HG03064 (cell line): ENCODE results near the gene ZRANB3.

ENCODE experiments used
- ATAC-seq: cut with Tn5 transposase; IDR thresholded peaks from one replicate; pipeline ENCODE4 v1.9.1; 2021; ENCODE audit warnings: low read depth; ENCODE audit not compliant: unreplicated experiment

Gene ZRANB3

GRCh38 chr2:135257383-135258090, 273.5 kb downstream of the ZRANB3 start:
- ATAC-seq: no peak

- no peak for ATAC-seq
Measured at GRCh38 chr2:135256531-135257260, 274.3 kb downstream of the ZRANB3 start.

DNA sequence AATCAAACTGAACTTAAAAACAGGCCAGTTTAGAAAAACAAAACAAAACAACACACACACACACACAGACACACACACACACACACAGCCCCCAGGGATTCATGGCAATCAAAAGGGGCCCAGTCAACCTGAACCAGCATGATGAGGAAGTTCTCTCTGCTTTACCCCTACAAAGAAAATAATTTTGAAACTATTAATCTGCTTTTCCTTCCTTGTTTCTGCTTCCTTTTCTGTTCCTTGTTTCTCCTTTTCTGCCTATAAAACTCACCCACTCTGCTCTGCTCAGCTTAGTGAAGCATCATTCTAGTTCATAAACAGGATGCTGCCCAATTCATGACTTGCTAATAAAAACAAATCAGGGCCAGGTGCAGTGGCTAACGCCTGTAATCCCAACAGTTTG, 275.8 kb downstream of the ZRANB3 start:
- ATAC-seq: no peak

DNA sequence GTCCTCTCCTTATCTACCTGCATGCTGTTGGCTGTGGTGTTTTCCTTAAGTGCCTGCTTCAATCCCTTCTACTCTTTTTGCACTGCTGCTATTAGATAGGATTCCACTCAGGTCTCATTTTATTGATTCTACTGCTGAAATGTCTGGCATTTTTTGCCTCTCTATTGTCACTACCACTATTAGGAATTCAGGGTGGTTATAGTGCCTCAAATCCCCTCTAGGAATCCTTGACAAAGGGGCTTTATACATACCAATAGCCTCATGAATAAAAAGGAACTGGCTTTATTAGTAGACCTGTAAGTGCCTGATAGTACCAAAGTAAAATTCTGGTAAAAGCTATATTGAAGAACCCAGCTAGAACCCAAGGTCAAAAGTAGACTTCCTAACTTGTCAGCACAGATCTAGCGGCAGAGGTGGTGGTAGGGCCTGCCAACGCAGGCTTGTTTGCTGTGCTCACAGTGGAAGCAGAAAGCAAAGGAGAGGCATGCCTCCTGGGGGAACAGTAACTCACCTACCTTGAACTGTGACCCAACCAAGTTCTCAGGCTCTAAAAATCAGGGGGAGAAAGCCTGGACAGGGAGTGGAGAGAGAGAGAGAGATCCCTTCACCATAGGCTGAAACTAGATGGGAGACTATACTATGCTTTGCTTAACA, 278.1 kb downstream of the ZRANB3 start:
- no peak for ATAC-seq

DNA sequence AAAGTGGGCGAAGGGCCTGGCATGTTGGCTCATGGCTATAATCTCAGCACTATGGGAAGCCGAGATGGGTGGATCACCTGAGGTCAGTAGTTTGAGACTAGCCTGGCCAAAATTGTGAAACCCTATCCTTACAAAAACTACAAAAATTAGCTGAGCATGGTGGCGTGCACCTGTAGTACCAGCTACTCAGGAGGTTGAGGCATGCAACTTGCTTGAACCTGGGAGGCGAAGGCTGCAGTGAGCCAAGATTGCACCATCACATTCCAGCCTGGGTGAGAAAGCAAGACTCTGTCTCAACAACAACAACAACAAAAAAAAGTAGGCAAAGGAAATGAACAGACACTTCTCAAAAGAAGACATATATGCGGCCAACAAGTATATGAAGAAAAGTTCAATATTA, 282.4 kb downstream of the ZRANB3 start:
- no peak for ATAC-seq

GRCh38 chr2:135246711-135247270, 284.2 kb downstream of the ZRANB3 start:
- ATAC-seq: no peak

GRCh38 chr2:135245071-135245470, 285.9 kb downstream of the ZRANB3 start:
- ATAC-seq: no peak

DNA sequence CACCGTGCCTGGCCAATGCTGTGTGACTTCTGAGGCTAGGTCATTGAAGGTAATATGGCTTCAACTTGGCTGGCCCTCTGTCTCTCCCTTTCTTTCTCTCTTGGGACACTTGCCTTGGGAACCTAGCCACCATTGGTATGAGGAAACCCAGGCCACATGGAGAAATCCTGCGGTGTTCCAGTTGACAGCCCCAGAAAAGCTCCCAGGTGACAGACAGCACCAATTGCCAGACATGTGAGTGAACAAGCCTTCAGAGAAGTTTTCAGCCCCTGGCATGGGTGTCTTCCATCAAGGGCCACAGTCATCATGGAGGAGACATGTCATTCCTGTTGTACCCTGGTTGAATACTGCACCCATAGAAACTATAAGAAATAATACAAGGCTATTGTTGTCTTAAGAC, 292.4 kb downstream of the ZRANB3 start:
- ATAC-seq: no peak

DNA sequence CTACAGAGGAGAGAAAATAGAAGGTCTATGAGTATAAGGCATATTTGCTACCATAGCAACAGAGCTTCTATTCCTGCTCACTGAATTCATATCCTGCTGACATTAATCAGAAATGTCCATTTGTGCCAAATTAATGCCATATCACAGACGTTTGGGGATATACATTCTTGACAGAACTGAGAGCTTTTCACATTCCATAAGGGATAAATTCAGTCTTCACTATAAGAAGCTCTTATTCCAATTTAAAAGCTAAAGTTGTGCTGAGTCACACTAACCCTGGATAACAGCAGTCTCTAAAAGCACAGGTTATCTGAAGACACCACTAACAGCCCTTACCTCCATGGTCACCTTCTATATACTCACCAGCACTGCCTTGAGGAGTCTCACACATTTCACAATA, 300.9 kb downstream of the ZRANB3 start:
- ATAC-seq: no peak

DNA sequence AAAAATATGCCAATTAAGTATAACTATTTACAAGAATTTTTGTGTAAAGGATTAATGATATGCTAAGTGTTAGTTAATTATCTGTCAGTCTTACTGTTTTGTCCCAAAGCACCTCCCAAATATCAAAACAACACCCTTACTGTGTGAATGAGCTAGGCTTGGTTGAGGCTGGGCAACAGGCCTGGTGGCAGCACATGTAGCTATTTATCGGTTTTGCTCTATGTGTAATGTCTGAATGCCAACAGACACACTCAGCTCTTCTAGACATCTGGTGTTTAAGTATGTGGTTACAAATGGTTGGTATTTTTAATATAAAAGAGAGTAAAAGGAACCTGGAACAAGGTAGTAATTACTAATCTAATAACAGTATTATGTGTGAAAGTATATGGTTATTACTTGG, 303.6 kb downstream of the ZRANB3 start:
- no peak for ATAC-seq

DNA sequence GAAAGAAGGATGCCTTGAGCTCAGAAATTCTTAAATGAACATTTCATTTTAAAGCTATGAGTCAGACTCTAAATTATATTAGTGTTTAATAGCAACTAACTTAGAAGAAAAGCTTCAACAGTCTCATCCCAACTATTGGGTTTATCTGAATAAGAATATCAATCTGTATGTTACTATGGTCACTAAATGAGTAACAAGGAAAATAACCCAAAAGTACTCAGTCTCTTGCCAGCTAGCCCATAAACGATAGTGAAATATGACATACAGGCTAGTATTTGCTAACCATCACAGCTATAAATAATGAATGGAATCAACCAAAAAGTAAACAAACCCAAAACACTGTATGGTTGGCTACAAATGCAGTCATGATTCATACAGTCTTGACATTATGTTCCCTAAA, 304.1 kb downstream of the ZRANB3 start:
- ATAC-seq: no peak

- ATAC-seq: no peak
Measured at GRCh38 chr2:135225781-135226180, 305.2 kb downstream of the ZRANB3 start.

- no peak for ATAC-seq
Measured at GRCh38 chr2:135219226-135219625, 311.8 kb downstream of the ZRANB3 start.

GRCh38 chr2:135218426-135218825, 312.6 kb downstream of the ZRANB3 start:
- no peak for ATAC-seq

- ATAC-seq: no peak
Measured at GRCh38 chr2:135212757-135213156, 318.3 kb downstream of the ZRANB3 start.

- no peak for ATAC-seq
Measured at GRCh38 chr2:135208016-135208415, 323.0 kb downstream of the ZRANB3 start.

GRCh38 chr2:135203944-135204343, 327.1 kb downstream of the ZRANB3 start:
- no peak for ATAC-seq

- no peak for ATAC-seq
Measured at GRCh38 chr2:135202751-135203150, 328.3 kb downstream of the ZRANB3 start.

GRCh38 chr2:135198481-135198880, 332.5 kb downstream of the ZRANB3 start:
- no peak for ATAC-seq

DNA sequence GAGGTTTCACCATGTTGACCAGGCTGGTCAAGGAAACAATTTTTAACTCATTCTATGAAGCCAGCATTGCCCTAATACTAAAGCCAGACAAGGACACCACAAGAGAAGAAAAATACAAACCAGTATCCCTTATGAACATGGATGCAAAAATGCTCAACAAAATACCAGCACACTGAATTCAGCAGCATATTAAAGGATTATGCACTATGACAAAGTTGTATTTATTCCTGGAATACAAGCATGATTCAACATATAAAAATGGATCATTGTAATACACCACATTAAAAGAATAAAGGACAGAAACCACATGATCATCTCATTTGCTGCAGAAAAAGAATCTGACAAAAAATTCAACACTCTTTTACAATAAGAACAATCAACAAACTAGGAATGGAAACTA, 340.2 kb downstream of the ZRANB3 start:
- no peak for ATAC-seq

- ATAC-seq: no peak
Measured at GRCh38 chr2:135189148-135189547, 341.9 kb downstream of the ZRANB3 start.
